Keratinocyte (primary cell): ENCODE measurements around the gene B3GNT8. TPM values are rescaled to one million over a fixed set of nuclear protein-coding genes. Genes with fewer than 3 reads are reported as not detected.

Source experiments
- DNase-seq: peaks from one replicate; pipeline ENCODE4 v3.0.0-alpha.2; 2011; ENCODE audit warnings: low read depth, missing footprints, low spot score
- FAIRE-seq: peaks from 2 replicates; lab custom pipeline; 2011; peaks lifted over from hg19 to GRCh38; lab: Jason Lieb, UNC
- H2AFZ ChIP-seq: 2 replicates; pipeline ENCODE4 v1.6.0; 2012; ENCODE audit warnings: low read length, control low read depth, inconsistent platforms; ENCODE audit not compliant: control insufficient read depth
- H3K27ac ChIP-seq: 2 replicates; pipeline ENCODE4 v1.5.1; 2011; ENCODE audit warnings: low read length; ENCODE audit not compliant: control insufficient read depth, insufficient read depth
- H3K27me3 ChIP-seq: 3 replicates; pipeline ENCODE4 v1.6.0; 2011; ENCODE audit warnings: low read length; ENCODE audit not compliant: control insufficient read depth, insufficient read depth; ENCODE audit errors: extremely low read depth
- H3K36me3 ChIP-seq, 2 experiments: 2 replicates in 1 of 2; 3 replicates in 1 of 2; pipeline ENCODE4 v1.5.1; 2011; ENCODE audit warnings: low read length in 2 of 2, mild to moderate bottlenecking in 1 of 2; ENCODE audit not compliant: control insufficient read depth in 2 of 2, insufficient read depth in 2 of 2; ENCODE audit errors: extremely low read depth in 1 of 2
- H3K4me1 ChIP-seq: 3 replicates; pipeline ENCODE4 v1.5.1; 2011; ENCODE audit warnings: low read length; ENCODE audit not compliant: control insufficient read depth, insufficient read depth; ENCODE audit errors: extremely low read depth
- H3K4me2 ChIP-seq: 3 replicates; pipeline ENCODE4 v1.6.0; 2011; ENCODE audit warnings: low read depth, low read length; ENCODE audit not compliant: control insufficient read depth, insufficient read depth; ENCODE audit errors: extremely low read depth
- H3K4me3 ChIP-seq, 3 experiments: fragments of 200-600 bp in 1 of 3; sonication (generic) in 1 of 3; 2 replicates in 2 of 3; 3 replicates in 1 of 3; pipeline ENCODE4 v1.5.1; 2011 to 2016; ENCODE audit warnings: low read length in 3 of 3, mild to moderate bottlenecking in 3 of 3, control low read depth in 2 of 3, inconsistent platforms in 1 of 3, low read depth in 1 of 3, mixed read lengths in 1 of 3, mixed run types in 1 of 3, moderate library complexity in 1 of 3; ENCODE audit not compliant: control insufficient read depth in 2 of 3, insufficient read depth in 2 of 3; ENCODE audit errors: extremely low read depth in 1 of 3
- H3K79me2 ChIP-seq: 2 replicates; pipeline ENCODE4 v1.6.0; 2012; ENCODE audit warnings: low read length; ENCODE audit not compliant: control insufficient read depth, insufficient read depth
- H3K9ac ChIP-seq: 3 replicates; pipeline ENCODE4 v1.6.0; 2011; ENCODE audit warnings: low read length; ENCODE audit not compliant: control insufficient read depth, insufficient read depth; ENCODE audit errors: extremely low read depth
- H3K9me1 ChIP-seq: 3 replicates; pipeline ENCODE4 v1.6.0; 2011; ENCODE audit warnings: low read length; ENCODE audit not compliant: control insufficient read depth, insufficient read depth; ENCODE audit errors: extremely low read depth
- H3K9me3 ChIP-seq: 2 replicates; pipeline ENCODE4 v1.5.1; 2012; ENCODE audit warnings: low read depth, low read length; ENCODE audit not compliant: control insufficient read depth
- H4K20me1 ChIP-seq: 3 replicates; pipeline ENCODE4 v1.6.0; 2011; ENCODE audit warnings: low read length; ENCODE audit not compliant: control insufficient read depth, insufficient read depth; ENCODE audit errors: extremely low read depth
- EZH2 ChIP-seq: IDR thresholded peaks from one replicate; pipeline ENCODE4 v1.6.1; 2012; ENCODE audit warnings: inconsistent platforms, mild to moderate bottlenecking, low read length, moderate library complexity
- dilution Hi-C: fragments of 300-500 bp; cut with MboI; formaldehyde crosslinking; loops from one replicate; pipeline ENCODE4 v1.7.0; 2020; ENCODE audit warnings: low sequenced_read_pairs; ENCODE audit not compliant: extremely low pct_ligation_motif_present
- polyA plus RNA-seq, 5 experiments: library from polyadenylated mRNA; depleted of rRNA in 3 of 5; stranded (reverse) in 3 of 5; stranded (forward) in 1 of 5; unstranded in 1 of 5; fragments of >200 nt; gene quantifications; 1 replicate in 1 of 5; 2 replicates in 3 of 5; 3 replicates in 1 of 5; pipeline versions ENCODE4 v1.2.1 to v1.2.3, GENCODE V29; 2011 to 2012; ENCODE audit warnings: missing spikeins in 2 of 5, low read depth in 1 of 5, low replicate concordance in 1 of 5
- TF ChIP-seq, protein P1 (sequence below), 3 experiments: IDR thresholded peaks in 1 of 3; conservative IDR thresholded peaks in 1 of 3; optimal IDR thresholded peaks in 1 of 3; 2 replicates in 2 of 3; 3 replicates in 1 of 3; pipeline versions ENCODE3 to v1.5.1; 2011; ENCODE audit warnings: low read length in 3 of 3, mild to moderate bottlenecking in 3 of 3, moderate library complexity in 2 of 3, control low read depth in 1 of 3, inconsistent platforms in 1 of 3; ENCODE audit not compliant: insufficient read depth in 2 of 3; ENCODE audit errors: extremely low read depth in 1 of 3

The B3GNT8 gene
- polyA plus RNA-seq, 1 donor (not counting 4 experiments of a cell fraction or from before 2014, with no cell fraction given): 0.97 TPM

DNA sequence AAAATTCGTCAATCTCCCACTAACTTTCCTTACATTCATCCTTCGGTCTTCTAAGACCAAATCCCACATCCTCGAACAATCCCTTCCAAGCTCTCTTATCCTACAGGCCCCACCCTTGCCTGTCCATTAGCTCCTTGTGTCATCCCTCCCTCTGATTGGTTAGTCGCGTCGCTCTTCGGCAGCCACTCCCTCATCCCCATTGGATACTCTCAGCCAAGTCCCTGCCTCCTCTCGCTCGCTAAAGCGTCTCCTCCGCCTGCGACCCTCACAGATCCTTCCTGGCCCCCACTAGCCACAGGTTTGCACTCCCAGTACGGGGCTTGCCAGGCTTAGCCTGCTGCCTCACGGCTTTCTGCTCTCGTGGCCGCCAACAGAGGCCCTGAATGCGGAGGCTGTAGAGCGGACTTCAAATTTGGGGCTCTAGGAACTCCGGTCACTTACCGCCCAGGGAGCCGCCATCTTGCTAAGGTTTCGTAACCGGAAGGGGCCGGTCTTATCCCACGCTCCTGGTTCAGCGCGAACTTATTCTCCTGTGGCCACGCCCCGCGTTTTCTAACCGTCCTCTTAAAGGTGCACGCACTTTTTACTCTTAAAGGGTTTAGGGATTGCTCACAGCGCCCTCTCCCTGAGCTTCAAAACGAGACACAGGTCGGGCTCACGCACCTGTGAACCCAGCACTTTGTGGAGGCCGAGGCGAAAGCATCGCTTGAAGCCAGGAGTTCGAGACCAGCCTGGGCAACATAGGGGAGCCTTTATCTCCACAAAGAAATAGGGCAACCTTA, 12.5 kb upstream of the B3GNT8 start, which contains the start of gene DMAC2:
DMAC2 (minus strand) TSS at position 472 of the 782 bp plus-strand sequence; CDS start at position 459, 13 bp downstream.
- TF ChIP-seq, protein P1, sequence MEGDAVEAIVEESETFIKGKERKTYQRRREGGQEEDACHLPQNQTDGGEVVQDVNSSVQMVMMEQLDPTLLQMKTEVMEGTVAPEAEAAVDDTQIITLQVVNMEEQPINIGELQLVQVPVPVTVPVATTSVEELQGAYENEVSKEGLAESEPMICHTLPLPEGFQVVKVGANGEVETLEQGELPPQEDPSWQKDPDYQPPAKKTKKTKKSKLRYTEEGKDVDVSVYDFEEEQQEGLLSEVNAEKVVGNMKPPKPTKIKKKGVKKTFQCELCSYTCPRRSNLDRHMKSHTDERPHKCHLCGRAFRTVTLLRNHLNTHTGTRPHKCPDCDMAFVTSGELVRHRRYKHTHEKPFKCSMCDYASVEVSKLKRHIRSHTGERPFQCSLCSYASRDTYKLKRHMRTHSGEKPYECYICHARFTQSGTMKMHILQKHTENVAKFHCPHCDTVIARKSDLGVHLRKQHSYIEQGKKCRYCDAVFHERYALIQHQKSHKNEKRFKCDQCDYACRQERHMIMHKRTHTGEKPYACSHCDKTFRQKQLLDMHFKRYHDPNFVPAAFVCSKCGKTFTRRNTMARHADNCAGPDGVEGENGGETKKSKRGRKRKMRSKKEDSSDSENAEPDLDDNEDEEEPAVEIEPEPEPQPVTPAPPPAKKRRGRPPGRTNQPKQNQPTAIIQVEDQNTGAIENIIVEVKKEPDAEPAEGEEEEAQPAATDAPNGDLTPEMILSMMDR (optimal IDR thresholded peaks at IDR 0.05 in 1 of 3, IDR thresholded peaks at IDR 0.05 in 1 of 3, conservative IDR thresholded peaks at IDR 0.05 in 1 of 3; ENCODE audit: extremely low read depth in 1 of 3, insufficient read depth in 2 of 3, low read length in 3 of 3): peak; percentile 61 to 79 (median 77)
- no peak for TF ChIP-seq EZH2
- no peaks in the 10 kb centered on the region for H4K20me1 ChIP-seq
- peaks cover 13% of the 10 kb centered on the region for H3K79me2 ChIP-seq
- no peaks in the 10 kb centered on the region for H3K27me3 ChIP-seq
- FAIRE-seq: peak; percentile 98
- no peaks in the 10 kb centered on the region for H3K9me3 ChIP-seq
- H3K27ac ChIP-seq: peak within 1 kb of the TSS; percentile 98
- peak within 1 kb of the TSS; percentile 89 for H3K4me2 ChIP-seq
- peak within 1 kb of the TSS; percentile 99 for H3K9ac ChIP-seq
- H3K36me3 ChIP-seq: peaks cover 8 to 9% of the 10 kb centered on the region in 2 experiments
- peak within 1 kb of the TSS; percentile 63 to 98 (median 97) for H3K4me3 ChIP-seq
- dilution Hi-C loops: no loop called here
- peak within 1 kb of the TSS; percentile 98 for H2AFZ ChIP-seq
- H3K4me1 ChIP-seq: peaks cover 12% of the 10 kb centered on the region
- no peaks in the 10 kb centered on the region for H3K9me1 ChIP-seq
- peak; percentile 94 for DNase-seq

DNA sequence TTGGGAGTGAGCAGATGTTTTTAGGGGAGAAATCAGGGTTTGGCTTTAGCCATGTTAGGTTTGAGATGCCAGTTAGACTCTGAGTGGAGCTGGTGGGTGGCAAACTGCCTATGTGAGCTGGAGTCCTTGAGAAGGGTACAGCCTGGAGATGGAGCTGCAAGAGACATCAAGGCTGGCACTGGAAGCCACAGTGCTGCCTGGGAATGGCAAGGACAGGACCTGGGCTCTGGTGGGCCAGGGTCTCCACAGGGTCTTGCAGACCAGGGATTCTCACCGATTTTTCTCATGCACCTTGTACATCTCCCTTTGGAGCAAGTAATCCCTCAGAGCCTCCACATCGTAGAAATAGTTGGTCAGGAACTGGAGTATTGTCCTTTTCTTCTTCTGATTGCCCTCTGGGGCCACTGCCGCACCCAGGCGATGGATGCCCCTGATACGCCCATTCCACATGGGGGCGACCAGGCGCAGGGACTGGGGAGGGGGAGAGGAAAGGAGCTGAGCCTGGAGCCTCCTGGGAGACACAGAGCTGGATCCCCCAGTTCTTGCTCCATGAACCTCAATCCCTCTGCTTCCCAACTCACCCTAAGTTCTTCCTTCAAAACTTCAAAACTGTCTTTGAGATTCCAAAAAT, 10.9 kb upstream of the B3GNT8 start:
- FAIRE-seq (no peak), DNase-seq (no peak)
- H3K27ac ChIP-seq: no peak overlapping the region
- TF ChIP-seq EZH2: no peak
- TF ChIP-seq, protein P1 (optimal IDR thresholded peaks at IDR 0.05 in 1 of 3, IDR thresholded peaks at IDR 0.05 in 1 of 3, conservative IDR thresholded peaks at IDR 0.05 in 1 of 3; ENCODE audit: extremely low read depth in 1 of 3, insufficient read depth in 2 of 3, low read length in 3 of 3): no peak
- no peak overlapping the region for H3K9ac ChIP-seq
- H3K4me1 ChIP-seq: peaks cover 12% of the 10 kb centered on the region
- no peak overlapping the region for H3K4me3 ChIP-seq
- dilution Hi-C loops: no loop called here
- no peak overlapping the region for H2AFZ ChIP-seq
- H3K36me3 ChIP-seq: peaks cover 12 to 13% of the 10 kb centered on the region in 2 experiments
- no peak overlapping the region for H3K4me2 ChIP-seq
- H4K20me1 ChIP-seq: no peaks in the 10 kb centered on the region
- no peaks in the 10 kb centered on the region for H3K9me3 ChIP-seq
- peaks cover 13% of the 10 kb centered on the region for H3K79me2 ChIP-seq
- no peaks in the 10 kb centered on the region for H3K9me1 ChIP-seq
- no peaks in the 10 kb centered on the region for H3K27me3 ChIP-seq
